NB4 (cell line): Measurements from ENCODE around the gene GRID1.

ENCODE experiments used
- MYC ChIP-seq: IDR thresholded peaks from 2 replicates; pipeline ENCODE4 v1.6.1; 2011; ENCODE audit warnings: low read depth, low read length
- POLR2A ChIP-seq: IDR thresholded peaks from 2 replicates; pipeline ENCODE4 v1.6.1; 2011; ENCODE audit warnings: mild to moderate bottlenecking; ENCODE audit not compliant: insufficient read length; ENCODE audit errors: extremely low read depth
- TF ChIP-seq, protein P1 (sequence below): IDR thresholded peaks from one replicate; pipeline ENCODE4 v1.5.1; 2012; ENCODE audit warnings: low read depth, low read length

DNA sequence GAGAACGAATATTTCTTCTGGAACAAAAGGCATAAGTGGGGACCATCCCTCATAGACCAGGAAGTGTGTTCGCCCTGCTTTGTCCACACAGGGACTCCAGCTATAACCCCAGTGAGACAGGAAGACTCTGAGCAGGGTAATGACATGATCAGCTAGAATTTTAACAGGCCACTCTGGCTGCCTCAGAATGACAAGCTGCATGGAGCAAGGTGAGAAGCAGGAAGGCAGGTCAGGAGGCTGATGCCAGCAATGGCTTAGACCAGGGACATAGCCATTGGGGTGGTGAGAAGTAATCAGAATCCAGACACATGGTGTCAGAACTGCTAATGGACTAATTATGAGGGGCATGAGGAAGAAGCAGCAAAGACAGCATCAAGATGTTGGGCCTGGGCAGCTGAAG is 264.6 kb downstream of the GRID1 start:
- TF ChIP-seq, protein P1, sequence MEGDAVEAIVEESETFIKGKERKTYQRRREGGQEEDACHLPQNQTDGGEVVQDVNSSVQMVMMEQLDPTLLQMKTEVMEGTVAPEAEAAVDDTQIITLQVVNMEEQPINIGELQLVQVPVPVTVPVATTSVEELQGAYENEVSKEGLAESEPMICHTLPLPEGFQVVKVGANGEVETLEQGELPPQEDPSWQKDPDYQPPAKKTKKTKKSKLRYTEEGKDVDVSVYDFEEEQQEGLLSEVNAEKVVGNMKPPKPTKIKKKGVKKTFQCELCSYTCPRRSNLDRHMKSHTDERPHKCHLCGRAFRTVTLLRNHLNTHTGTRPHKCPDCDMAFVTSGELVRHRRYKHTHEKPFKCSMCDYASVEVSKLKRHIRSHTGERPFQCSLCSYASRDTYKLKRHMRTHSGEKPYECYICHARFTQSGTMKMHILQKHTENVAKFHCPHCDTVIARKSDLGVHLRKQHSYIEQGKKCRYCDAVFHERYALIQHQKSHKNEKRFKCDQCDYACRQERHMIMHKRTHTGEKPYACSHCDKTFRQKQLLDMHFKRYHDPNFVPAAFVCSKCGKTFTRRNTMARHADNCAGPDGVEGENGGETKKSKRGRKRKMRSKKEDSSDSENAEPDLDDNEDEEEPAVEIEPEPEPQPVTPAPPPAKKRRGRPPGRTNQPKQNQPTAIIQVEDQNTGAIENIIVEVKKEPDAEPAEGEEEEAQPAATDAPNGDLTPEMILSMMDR = no peak
- TF ChIP-seq POLR2A = no peak
- no peak for TF ChIP-seq MYC
